ENCODE results near the gene SPSB3. TPM values are rescaled to one million over a fixed set of nuclear protein-coding genes. Genes with fewer than 3 reads are reported as not detected.

Gene SPSB3
- total and polyA plus RNA-seq, 2 experiments from 2014 or later, result 96.4 to 101 TPM

GRCh38 chr16:1770328-1771187 is 11.8 kb downstream of the SPSB3 start:
- Histone ChIP-seq H3K36me3 (peaks cover 21% of the 10 kb centered on the region), H3K27me3 (no peaks in the 10 kb centered on the region), H3K4me1 (ENCODE audit: low read depth) (peaks cover 13% of the 10 kb centered on the region), H3K4me3 (peak overlapping the region; percentile 59), H3K9me3 (ENCODE audit: low read depth) (no peaks in the 10 kb centered on the region), H3K27ac (no peak overlapping the region)
- peak in 1 of 2 donors; percentile 62 for DNase-seq (ENCODE audit: low read depth in 1 of 2, low spot score in 1 of 2)
- TF ChIP-seq CTCF (IDR thresholded peaks at IDR 0.05; ENCODE audit: low read depth, low read length), result no peak

GRCh38 chr16:1769402-1770300 is 12.7 kb downstream of the SPSB3 start:
- Histone ChIP-seq H3K27me3 (no peaks in the 10 kb centered on the region), H3K4me3 (no peak overlapping the region), H3K4me1 (ENCODE audit: low read depth) (peaks cover 13% of the 10 kb centered on the region), H3K9me3 (ENCODE audit: low read depth) (no peaks in the 10 kb centered on the region), H3K27ac (no peak overlapping the region), H3K36me3 (peaks cover 27% of the 10 kb centered on the region)
- TF ChIP-seq CTCF (IDR thresholded peaks at IDR 0.05; ENCODE audit: low read depth, low read length), result no peak
- no peak for DNase-seq (ENCODE audit: low read depth in 1 of 2, low spot score in 1 of 2)

- Histone ChIP-seq H3K4me3 (no peak overlapping the region), H3K9me3 (ENCODE audit: low read depth) (no peaks in the 10 kb centered on the region), H3K4me1 (ENCODE audit: low read depth) (peaks cover 6% of the 10 kb centered on the region), H3K27ac (no peak overlapping the region), H3K27me3 (no peaks in the 10 kb centered on the region), H3K36me3 (peaks cover 31% of the 10 kb centered on the region)
- no peak for TF ChIP-seq CTCF (IDR thresholded peaks at IDR 0.05; ENCODE audit: low read depth, low read length)
- no peak for DNase-seq (ENCODE audit: low read depth in 1 of 2, low spot score in 1 of 2)
These were observed 13.5 kb downstream of the SPSB3 start for GRCh38 chr16:1768767-1769401.

- TF ChIP-seq CTCF (IDR thresholded peaks at IDR 0.05; ENCODE audit: low read depth, low read length), result no peak
- peaks cover 34% of the 10 kb centered on the region for H3K36me3 ChIP-seq
- H3K4me3 ChIP-seq, result no peak overlapping the region
- no peak for DNase-seq (ENCODE audit: low read depth in 1 of 2, low spot score in 1 of 2)
- no peaks in the 10 kb centered on the region for H3K9me3 ChIP-seq (ENCODE audit: low read depth)
- peaks cover 6% of the 10 kb centered on the region for H3K4me1 ChIP-seq (ENCODE audit: low read depth)
- no peak overlapping the region for H3K27ac ChIP-seq
- H3K27me3 ChIP-seq, result no peaks in the 10 kb centered on the region
These were observed 14.2 kb downstream of the SPSB3 start for GRCh38 chr16:1768061-1768766.
